ENCODE results near the gene ANK3.

DNA sequence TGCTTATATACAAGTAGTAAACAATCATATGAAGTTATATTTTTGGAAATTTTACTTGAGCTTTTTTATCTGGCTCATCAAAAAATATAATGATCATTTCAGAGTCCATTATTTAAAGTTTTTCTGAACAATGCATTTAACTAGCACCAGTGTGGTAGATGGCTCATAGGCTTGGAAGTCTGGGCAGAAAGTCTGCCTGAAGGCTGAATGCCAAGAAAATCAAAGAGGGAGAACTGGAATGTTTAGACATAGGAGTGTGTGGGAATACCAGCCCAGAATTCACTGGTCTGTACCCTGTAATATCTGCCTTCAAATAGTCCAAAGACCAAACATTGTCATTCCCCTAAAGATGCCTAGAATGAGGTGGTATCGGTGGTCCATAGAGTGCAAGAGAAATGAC lies 40.3 kb upstream of the ANK3 start:
- TF ChIP-seq POLR2A (IDR thresholded peaks at IDR 0.05), result no peak
- TF ChIP-seq, protein P1, sequence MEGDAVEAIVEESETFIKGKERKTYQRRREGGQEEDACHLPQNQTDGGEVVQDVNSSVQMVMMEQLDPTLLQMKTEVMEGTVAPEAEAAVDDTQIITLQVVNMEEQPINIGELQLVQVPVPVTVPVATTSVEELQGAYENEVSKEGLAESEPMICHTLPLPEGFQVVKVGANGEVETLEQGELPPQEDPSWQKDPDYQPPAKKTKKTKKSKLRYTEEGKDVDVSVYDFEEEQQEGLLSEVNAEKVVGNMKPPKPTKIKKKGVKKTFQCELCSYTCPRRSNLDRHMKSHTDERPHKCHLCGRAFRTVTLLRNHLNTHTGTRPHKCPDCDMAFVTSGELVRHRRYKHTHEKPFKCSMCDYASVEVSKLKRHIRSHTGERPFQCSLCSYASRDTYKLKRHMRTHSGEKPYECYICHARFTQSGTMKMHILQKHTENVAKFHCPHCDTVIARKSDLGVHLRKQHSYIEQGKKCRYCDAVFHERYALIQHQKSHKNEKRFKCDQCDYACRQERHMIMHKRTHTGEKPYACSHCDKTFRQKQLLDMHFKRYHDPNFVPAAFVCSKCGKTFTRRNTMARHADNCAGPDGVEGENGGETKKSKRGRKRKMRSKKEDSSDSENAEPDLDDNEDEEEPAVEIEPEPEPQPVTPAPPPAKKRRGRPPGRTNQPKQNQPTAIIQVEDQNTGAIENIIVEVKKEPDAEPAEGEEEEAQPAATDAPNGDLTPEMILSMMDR (IDR thresholded peaks at IDR 0.05 in 4 of 5, conservative IDR thresholded peaks at IDR 0.05 in 1 of 5), result no peak
